ENCODE results near the gene KATNB1. TPM values are rescaled to one million over a fixed set of nuclear protein-coding genes. Genes with fewer than 3 reads are reported as not detected.
"Not testable (repeated sequence)": the region's sequence is repeated elsewhere in the genome, so short reads cannot be mapped to it uniquely, and the experiment has no call there.

Gene KATNB1
- total RNA-seq, 1 donor from 2014 or later, result 18.0 TPM

DNA sequence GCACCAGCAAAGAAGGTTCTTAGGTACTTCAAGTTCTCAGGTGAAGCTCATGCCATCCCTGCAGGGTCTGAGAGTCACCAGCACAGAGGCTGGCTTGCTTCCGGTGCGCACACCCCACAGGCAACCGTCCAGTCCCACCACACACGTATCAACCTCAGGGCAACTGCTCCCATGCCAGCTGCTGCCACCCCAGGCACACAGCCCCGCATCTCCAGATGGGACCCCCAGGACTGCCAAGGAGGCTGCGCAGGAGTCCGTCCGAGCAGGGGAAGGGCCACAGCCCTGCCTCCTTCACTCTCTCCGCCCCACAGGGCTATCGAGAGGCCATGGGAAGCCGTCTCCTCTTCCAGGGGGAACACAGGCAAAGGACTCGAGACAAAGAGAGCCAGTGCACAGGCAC lies 53.4 kb downstream of the KATNB1 start:
- TF ChIP-seq, protein P1, sequence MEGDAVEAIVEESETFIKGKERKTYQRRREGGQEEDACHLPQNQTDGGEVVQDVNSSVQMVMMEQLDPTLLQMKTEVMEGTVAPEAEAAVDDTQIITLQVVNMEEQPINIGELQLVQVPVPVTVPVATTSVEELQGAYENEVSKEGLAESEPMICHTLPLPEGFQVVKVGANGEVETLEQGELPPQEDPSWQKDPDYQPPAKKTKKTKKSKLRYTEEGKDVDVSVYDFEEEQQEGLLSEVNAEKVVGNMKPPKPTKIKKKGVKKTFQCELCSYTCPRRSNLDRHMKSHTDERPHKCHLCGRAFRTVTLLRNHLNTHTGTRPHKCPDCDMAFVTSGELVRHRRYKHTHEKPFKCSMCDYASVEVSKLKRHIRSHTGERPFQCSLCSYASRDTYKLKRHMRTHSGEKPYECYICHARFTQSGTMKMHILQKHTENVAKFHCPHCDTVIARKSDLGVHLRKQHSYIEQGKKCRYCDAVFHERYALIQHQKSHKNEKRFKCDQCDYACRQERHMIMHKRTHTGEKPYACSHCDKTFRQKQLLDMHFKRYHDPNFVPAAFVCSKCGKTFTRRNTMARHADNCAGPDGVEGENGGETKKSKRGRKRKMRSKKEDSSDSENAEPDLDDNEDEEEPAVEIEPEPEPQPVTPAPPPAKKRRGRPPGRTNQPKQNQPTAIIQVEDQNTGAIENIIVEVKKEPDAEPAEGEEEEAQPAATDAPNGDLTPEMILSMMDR (IDR thresholded peaks at IDR 0.05), result no peak
- DNase-seq, result no peak
- H3K4me3 ChIP-seq, result no peak overlapping the region
- no peaks in the 10 kb centered on the region for H3K27me3 ChIP-seq (ENCODE audit: low read depth)
- intact Hi-C loops (cut with DNase I), result no loop called here
- ATAC-seq, result no peak
- peaks cover 41% of the 10 kb centered on the region for H3K4me1 ChIP-seq
- H3K27ac ChIP-seq, result no peak overlapping the region
- no peaks in the 10 kb centered on the region for H3K9me3 ChIP-seq
- H3K36me3 ChIP-seq, result peaks cover 82% of the 10 kb centered on the region

GRCh38 chr16:57791195-57791892 lies 55.8 kb downstream of the KATNB1 start:
- Histone ChIP-seq H3K4me3 (no peak overlapping the region), H3K36me3 (peaks cover 69% of the 10 kb centered on the region), H3K4me1 (peaks cover 51% of the 10 kb centered on the region), H3K27me3 (ENCODE audit: low read depth) (no peaks in the 10 kb centered on the region), H3K9me3 (no peaks in the 10 kb centered on the region), H3K27ac (peak overlapping the region; percentile 33)
- intact Hi-C loops (cut with DNase I), result no loop called here
- TF ChIP-seq, protein P1 (IDR thresholded peaks at IDR 0.05), result no peak
- ATAC-seq (no peak), DNase-seq (no peak)

- peak overlapping the region; percentile 33 for H3K27ac ChIP-seq
- peaks cover 70% of the 10 kb centered on the region for H3K36me3 ChIP-seq
- H3K9me3 ChIP-seq, result no peaks in the 10 kb centered on the region
- H3K27me3 ChIP-seq (ENCODE audit: low read depth), result no peaks in the 10 kb centered on the region
- H3K4me1 ChIP-seq, result peaks cover 46% of the 10 kb centered on the region
- ATAC-seq (no peak), DNase-seq (no peak)
- H3K4me3 ChIP-seq, result no peak overlapping the region
- TF ChIP-seq, protein P1 (IDR thresholded peaks at IDR 0.05), result no peak
- intact Hi-C loops (cut with DNase I), result no loop called here
Measured at GRCh38 chr16:57791893-57792461, 56.4 kb downstream of the KATNB1 start.

DNA sequence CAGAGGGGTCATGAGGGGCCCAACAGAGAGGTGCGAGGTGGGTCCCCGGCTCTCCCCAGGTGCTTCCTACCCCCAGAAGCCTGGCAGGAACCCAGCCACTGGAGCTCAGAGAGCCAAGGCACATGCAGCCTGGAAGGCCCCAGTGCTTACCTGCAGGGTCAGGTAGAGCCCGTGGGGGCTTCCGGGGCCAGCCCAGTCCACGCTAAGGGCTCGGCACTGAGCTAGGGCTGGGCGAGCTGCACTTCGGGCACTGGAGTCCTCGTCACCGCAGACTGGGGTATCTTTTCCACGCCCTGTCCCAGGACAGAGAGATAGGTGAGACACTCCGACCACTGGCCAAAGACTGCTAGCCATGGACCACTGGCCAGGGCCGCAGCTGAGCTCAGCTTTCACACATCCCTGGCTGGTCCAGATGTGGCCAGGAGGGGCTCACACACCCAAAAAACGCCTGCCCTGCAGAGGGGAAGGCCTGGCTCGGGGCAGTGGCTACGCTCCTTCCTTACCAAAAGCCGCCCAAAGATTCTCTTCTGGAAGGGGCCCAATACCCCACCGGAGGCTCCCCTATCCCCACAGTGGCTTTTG lies 59.4 kb downstream of the KATNB1 start:
- no peak for ATAC-seq
- Histone ChIP-seq H3K27ac (no peak overlapping the region), H3K36me3 (peaks cover 58% of the 10 kb centered on the region), H3K4me3 (no peak overlapping the region), H3K4me1 (peaks cover 54% of the 10 kb centered on the region), H3K27me3 (ENCODE audit: low read depth) (no peaks in the 10 kb centered on the region), H3K9me3 (no peaks in the 10 kb centered on the region)
- TF ChIP-seq, protein P1 (IDR thresholded peaks at IDR 0.05), result no peak
- intact Hi-C loops (cut with DNase I), result no loop called here
- DNase-seq, result peak; percentile 33

DNA sequence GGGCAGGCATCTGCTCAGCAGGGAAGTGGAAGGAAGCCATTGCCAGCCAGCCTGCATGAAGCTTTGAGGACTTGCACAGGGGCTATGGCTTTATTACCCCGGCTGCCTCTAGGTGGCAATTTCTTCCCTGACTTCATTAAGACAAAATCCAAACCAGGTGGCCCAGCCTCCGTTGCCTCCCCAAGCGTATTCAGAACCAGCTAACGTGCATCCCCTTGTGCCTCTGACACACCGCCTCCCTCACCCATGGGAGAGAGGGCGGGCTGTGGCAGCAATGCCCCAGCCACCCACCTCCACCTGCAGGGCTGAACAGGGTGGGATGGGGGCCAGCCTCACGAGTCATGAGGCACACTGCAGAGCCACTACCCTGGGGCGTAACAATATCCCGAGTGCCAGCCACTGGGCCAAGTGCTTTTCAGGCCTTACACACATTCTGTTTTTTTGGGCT lies 59.9 kb downstream of the KATNB1 start:
- intact Hi-C loops (cut with DNase I), result no loop called here
- ATAC-seq (peak; percentile 10 to 13), DNase-seq (peak; percentile 65)
- Histone ChIP-seq H3K27me3 (ENCODE audit: low read depth) (no peaks in the 10 kb centered on the region), H3K4me3 (no peak overlapping the region), H3K9me3 (no peaks in the 10 kb centered on the region), H3K4me1 (peaks cover 57% of the 10 kb centered on the region), H3K27ac (no peak overlapping the region), H3K36me3 (peaks cover 52% of the 10 kb centered on the region)
- TF ChIP-seq, protein P1 (IDR thresholded peaks at IDR 0.05), result peak; percentile 47

DNA sequence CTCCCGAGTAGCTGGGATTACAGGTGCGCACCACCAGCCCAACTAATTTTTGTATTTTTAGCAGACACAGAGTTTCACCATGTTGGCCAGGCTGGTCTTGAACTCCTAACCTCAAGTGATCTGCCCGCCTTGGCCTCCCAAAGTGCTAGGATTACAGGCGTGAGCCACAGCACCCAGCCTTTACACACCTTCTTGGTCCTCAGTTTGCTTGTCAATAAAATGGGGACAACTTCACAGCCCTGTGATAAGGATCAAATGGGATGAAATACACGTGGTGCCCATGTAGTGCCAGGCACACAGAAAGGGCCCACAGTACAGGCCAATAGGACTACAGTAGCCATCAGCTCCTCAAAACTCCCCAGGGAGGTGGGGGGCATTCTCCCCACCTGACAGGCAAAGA lies 60.4 kb downstream of the KATNB1 start:
- Histone ChIP-seq H3K4me1 (peaks cover 57% of the 10 kb centered on the region), H3K27ac (peak overlapping the region; percentile 46), H3K36me3 (peaks cover 47% of the 10 kb centered on the region)
- H3K4me3 ChIP-seq; ATAC-seq; intact Hi-C loops (cut with DNase I); H3K27me3 ChIP-seq (ENCODE audit: low read depth); H3K9me3 ChIP-seq; DNase-seq: not testable (repeated sequence)

Measured in lower lobe of right lung (tissue), 2 donors.